Activated CD4-positive, CD25-positive, alpha-beta regulatory T cell treated with anti-CD3 and anti-CD28 coated beads, Interleukin-2, amount 50 U/mL, for 24 hours (primary cell): ENCODE measurements around the gene PRKG1.

Experiments used
- ATAC-seq, 2 donors: fragments of 150-1000 bp; cut with Tn5 transposase; one replicate each; pipeline ENCODE4 v1.10.0; 2021; ENCODE audit warnings: mild to moderate bottlenecking in 1 of 2, moderate library complexity in 1 of 2

The PRKG1 gene

DNA sequence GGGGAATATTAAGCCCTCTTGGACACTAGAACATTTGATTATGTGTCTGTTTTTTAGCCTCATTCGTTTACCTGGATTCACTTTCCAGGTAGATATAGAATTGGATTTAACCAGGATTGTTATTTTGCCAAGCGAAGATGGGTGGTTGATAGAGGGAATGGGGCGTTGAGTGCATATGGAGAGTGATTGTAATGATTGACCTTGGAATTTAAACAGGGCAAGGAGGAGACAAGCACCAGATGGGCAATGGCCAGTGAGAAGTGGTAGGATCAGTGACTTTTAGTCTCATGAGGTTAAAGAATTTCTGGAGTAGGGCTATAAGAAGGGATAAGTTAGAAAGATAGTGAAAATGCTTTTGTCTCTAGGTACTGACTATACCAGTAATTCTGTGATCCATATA, 836.3 kb downstream of the PRKG1 start:
- ATAC-seq, result no peak

DNA sequence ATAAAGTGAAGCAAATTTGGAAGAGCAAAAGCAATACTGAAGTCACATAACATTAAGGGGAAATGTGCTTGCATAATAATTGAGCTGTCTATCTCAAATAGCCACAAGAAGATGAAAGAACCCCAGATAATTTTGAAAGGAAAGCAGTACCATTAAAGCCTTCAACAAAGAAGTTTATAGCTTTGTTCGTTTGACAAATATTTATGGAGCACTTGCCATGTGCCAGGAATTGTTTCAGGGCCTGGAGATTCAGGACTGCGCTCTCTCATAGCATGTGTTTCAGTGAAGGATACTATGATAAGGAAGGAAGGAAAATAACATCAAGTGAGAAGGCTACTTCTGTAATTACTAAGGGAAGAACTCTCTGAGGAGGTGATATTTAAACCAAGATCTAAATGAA, 837.4 kb downstream of the PRKG1 start:
- no peak for ATAC-seq

DNA sequence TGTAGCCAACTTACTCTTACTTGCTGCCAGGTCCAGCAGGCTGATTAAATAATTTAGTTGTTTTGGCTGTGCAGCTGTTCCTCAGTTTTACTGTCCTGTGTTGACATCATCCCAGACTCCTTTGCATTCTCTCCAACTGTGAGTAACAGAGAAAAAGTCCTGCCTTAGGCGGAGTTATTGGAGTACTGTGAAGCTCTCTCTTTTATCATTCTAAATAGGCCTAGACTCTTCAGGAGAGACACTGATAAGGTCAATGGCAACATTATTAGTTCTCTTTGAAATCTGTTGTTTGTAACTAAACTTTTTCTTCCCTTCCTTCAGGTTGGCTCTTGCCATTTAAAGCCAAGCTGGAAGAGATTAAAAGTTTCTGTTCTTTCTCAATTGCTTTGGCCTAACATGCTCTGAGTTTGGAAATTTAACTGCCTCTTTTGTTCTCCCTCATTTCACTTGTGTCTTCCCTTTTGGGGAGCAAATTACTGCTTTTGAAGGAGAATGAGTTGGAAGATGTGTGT, 840.8 kb downstream of the PRKG1 start:
- no peak for ATAC-seq

DNA sequence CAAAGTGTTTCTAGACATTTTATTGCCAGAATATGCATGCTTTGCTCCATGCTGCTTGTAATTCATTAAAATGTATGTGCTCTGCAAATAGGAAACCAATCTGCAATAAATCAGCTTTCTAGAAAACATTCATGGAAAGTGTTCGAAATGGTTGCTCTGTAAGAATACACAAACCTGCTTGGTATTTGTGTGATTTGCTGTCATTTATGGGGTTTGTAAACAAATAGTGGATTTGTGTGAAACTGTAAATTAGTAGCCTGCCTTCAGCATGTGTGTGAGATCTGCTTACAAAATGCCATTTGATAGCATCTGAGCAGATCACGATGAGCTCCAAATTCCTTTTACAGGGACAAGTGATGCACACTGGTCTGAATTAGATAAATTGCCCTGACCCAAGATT, 844.2 kb downstream of the PRKG1 start:
- no peak for ATAC-seq

DNA sequence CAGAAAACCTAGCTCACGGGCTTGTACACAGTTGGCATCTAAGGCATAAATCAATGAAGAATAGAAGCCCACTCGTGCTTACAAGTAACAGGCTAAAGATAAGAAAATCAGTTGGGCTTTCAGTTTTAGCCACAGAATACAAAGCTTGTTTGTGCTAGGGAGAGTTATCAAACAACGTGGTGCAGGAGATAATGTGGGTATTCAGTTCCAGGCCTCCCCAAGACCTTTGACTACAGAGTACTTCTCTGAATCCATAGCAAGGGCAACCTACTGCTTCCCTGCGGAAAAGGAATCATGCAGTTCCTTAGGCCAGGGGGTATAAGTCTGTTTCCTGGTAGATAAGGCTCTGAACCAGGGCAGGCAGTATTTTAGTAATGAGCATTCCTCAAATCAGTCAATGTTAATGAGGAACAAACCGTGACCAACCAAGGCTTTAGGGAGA, 844.6 kb downstream of the PRKG1 start:
- ATAC-seq, result no peak

DNA sequence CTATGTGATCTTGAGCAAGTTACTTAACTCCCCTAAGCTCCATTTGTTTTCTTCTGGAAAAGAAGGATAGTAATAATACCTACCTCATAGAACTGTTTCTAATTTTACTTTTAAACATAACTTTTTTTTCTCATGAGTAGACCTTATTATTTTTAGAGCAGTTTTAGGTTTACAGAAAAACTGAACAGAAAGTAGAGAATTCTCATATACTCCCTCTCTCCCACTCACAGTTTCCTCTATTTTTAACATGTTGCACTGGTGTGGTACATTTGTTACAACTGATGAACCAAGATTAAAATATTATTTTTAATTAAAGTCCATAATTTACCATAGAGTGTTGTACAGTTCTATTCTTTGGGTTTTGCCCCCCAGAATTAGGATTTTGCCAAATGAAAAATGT, 846.4 kb downstream of the PRKG1 start:
- ATAC-seq, result no peak

DNA sequence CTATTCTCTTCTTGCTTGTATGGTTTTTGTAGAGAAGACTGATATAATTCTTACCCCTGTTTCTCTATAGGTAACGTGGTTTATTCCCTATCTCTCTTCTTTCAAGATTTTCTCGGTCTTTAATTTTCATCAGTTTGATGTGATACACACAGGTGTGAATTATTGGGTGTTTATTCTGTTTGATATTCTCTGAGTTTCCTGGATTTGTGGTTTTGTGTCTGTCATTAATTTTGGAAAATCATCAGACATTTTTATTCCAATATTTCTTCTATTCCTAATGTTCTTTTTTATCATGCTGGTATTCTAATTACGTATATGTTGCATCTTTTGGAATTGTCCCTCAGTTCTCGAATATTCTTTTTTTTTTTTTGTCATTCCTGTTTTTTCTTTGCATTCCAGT, 850.1 kb downstream of the PRKG1 start:
- no peak for ATAC-seq

DNA sequence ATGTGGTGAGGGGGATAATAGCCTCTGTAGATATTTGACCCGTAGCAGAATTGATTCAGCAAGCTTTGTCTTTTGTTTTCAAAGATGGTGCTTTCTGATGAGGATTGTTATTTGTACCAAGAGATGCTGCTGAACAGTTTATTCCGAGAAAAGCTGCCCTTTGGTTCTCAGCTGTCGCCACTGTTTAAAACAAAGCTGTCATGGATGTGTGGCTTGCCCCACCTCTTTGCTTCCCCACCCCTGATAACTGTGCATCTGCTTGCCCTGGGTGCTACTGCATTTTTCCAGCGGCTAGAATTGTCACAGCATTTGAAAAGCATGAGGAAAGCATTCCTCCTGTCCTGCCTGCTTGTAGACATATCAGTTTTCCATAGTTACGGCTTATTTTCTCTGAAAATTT, 852.0 kb downstream of the PRKG1 start:
- no peak for ATAC-seq

DNA sequence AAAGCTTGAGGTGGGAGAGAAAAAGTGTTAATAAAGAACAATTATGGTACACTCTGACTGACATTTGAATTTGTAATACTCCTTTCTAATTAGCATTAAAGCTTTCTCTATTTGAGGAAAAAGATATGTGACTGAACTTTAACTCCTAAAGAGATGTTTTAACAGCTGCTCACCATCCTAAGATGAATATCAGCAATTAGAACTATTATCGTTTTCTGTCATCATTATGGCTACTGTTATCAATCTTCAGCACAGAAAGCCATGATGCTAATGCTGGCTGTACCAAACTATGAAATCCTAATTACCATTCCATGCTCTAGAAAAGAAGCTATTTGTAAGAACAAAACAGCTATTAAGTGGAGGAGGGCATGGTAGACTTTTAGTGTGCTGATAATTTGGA, 853.9 kb downstream of the PRKG1 start:
- no peak for ATAC-seq

DNA sequence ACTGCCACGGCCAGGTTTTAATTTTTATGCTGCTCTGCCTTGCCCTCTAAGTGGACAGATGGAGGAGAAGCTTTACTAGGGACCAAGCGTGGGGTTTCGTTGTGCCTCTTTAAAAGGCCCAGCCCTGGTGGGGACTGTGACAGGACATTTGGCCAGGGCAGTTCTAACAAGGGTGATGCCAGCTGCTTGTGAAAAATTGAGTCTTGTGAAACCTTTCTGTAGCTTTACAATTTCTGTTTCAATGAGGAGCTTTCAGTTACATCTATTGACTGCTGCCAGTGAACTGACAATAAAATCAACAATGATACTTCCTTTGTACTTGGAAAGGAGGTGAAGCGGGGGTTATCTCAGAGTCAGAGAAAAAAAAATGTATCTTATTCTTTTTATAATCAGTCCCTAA, 858.2 kb downstream of the PRKG1 start:
- no peak for ATAC-seq

DNA sequence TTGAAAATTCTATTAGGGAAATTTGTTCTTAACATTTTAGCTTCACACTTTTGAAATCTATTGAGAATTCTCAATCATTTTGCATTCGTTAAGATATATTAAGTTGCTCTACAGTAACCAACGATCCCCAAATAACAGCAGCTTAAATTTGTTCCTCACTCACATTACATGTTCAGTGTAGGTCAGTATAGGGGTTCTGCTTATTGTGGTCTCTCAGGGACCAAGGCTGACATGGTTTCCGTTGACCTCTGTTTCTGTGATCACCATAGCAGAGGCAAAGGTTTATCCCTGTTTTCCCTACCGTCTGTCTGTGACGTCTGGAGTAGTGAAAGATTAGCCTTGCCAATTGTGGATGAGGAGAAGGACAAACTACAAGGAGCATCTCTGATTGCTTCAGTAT, 860.1 kb downstream of the PRKG1 start:
- ATAC-seq, result no peak

DNA sequence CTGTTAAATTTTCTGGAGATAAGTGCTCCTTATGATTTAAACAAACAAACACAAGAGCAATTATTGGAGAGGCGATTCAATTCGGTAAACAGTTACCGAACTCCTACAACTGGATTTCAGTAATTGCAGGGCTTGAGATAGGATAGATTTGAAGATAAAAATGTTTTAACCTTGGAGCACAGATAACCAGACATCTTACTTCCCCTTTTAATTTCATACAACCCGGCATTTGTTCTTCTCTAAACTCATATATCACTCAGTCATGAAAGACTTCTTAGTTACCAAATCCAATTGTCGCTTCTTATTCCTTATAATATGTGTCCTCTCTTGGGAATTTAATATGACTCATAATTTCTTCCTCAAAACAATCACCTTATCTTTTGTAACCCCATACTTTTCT, 861.1 kb downstream of the PRKG1 start:
- no peak for ATAC-seq

DNA sequence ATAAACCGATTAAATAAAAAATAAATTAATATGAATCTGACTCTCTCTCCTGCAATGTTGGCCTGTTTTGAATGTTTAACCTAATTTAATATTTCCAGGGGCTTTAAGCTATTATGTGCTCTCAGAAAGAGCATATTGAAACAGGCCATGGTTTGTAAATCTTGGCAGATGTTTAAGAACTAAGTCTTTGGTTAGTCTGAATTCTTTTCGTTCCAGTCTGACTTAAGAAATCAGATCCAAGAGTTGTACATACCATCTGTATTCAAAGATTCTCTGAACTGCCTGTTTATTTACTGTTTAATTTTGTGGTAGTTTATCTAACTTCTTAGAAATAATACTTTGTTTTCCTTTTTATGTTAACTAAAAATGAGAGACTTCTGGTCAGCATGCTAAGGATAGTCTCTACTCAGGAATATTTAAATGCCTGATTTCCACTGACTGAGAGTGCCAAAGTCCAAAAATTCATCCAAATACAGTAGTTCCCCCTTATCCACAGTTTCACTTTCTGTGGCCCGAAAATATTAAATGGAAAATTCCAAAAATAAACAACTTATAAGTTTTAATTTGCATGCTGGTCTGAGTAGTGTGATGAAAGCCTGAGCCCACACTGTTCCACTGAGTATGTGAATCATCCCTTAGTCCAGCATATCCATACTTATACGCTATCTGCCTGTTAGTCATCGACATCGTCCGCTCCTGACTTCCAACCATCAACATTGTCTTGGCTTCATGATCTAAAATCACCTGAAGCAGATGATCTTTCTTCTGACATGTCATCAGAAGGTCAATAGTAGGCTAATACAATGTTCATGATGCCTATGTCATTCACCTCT, 863.2 kb downstream of the PRKG1 start:
- ATAC-seq, result no peak

DNA sequence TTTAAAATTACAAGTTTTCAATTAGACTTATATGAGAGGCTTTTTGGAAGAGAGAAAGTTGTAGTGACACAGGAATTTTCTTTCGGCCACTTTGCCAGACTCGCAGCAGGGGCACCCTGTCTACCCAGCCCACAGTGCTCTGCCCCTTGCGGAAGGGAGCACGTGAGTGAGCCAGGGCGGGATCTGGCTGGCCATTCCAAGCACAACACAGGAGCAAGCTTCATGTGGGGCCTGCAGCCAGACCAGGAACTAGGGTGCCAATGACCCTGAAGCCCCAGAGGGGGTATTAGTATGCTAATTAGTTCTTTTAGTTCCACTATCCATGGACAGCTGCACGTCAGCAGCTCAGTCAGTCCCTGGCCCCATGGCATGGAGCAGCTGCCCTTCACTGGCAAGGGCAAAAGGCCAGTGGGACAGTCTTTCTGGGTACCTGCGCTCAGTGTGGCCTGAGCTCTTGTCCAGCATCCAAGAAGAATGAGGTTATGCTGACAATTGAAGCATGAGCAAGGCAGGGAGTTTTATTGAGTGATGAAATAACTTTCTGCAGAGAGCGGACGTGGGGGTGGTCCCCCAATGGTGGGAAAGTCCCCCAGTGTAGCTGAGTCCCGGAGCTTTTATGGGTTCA, 876.2 kb downstream of the PRKG1 start:
- peak in 1 of 2 donors; percentile 17 for ATAC-seq

DNA sequence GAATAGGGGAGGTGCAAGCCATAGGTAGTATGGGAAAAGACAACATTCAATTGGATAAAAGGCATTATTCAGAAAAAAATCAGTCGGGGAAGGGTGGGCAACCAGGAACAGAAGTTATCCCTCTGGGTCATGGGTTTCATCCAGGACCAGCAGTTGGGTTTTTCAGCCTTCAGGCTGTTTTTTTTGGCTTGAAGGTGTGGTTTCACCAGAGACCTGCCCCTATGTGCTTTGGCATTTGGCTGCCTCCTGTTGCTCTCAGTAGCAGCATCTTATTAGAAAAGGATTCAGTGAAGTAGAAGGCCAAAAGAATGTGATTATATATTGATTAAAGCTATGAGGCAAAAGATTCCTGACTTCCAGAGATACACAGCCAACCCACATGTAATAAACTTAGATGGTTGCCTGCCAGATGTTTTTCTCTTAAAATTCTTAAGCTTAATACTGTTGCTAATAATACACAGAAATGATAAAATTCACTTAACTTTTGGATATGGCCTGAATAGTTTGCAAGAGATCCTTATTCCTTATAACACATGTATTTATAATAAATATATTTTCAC, 876.8 kb downstream of the PRKG1 start:
- ATAC-seq, result no peak

DNA sequence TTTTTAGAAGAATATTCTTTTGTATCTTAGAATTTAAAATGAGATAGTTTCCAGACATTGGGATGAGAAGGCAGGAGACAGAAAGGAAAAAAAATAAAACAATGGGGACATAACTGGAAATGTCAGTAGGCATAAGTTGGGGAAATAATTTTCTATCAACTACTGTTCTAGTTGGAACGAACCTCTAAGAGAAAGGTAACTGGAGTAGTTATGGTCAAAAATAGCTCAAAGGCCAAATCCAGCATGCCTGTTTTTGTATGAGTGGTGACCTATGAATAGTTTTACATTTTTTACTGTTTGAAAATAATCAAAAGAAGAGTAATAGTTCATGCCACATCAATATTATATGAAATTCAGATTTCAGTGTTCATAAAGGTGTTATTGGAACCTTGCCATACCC, 877.3 kb downstream of the PRKG1 start:
- no peak for ATAC-seq

DNA sequence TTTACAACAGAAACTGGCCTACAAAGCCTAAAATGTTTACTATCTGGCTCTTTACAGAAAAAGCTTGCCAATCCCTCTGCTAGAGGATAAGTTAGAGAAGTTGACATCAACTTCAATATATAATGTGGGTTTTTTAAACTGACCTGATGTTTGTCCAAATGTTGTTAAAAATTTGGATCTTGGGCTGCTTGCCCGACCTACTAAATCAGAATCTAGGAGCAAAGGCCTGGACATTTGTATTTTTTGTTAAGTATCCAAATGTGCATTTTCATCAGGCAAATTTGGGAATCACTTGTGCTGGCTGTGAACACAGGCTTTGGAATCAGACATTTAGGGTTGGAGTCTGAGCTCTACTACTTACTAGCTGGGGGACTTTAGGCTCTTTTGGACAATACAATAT, 877.8 kb downstream of the PRKG1 start:
- no peak for ATAC-seq

DNA sequence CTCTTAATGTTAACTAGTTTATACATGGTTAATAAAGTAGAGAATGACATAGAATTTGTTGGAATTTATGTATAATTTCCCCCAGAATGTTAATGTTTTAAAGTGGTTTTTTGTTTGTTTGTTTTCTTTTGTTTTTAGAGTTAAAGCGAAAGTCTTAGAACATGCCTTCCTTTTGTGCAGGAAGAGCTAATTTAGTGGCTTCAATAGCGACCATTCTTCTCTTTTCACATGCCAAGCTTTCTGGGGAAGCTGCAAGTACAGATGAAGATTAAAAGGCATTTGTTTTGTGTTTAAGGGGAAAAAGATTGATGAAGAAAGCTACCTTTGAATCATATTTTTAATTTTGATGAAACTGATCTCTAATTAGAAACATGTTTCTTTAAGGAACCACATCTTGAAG, 881.4 kb downstream of the PRKG1 start:
- ATAC-seq, result no peak

DNA sequence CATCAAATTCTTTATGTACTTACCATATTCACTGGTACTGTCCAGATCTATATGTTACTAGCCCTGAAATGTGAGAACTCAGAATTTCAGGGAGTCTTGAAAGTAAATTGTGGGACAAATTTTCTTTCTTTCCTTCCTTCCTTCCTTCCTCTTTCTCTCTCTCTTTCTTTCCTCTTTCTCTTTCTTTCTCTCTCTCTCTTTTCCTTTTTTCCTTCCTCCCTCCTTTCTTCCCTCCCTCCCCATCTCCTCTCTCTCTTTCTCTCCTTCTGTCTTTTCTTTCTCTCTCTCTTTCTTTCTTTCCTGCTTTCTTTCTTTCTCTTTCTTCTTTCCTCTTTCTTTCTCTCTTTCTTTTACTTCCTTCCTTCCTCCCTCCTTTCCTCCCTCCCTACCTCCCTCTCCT, 882.5 kb downstream of the PRKG1 start:
- no peak for ATAC-seq

DNA sequence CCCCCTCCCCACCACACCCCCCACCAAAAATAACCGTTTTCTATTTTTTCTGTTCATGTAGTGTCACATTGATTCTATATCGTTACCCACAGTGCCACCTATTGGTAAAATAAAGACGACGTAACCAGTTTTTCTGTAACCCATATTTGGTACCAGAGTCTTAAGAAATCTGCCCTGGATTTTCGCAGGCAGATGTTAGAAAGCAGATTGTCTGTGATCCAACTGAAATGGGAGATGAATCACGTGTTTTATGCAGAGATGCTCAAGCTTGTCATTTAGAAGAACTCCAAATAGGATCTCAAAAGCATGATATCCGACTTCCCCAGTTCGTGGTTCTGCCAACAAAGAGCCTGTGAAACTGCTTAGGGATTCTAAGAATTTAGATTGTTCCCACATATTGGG, 886.2 kb downstream of the PRKG1 start:
- ATAC-seq, result no peak

DNA sequence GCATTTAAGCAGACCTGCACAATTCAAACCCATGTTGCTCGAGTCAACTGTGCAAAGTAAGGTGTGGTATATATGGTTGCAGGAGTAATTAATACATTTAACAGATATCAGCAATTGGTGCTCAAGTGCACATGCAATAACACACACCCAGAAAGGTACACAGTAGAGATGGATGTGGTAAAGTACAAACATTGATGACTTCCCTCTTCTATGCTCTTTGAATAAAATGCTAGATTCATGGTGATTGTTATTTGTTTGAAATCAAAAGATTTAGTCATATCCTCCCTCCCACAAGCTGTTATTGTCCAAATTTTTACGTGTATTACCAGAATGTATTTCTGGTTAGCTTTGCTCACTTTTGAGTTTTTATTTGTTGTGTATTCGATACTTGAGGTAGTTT, 887.1 kb downstream of the PRKG1 start:
- no peak for ATAC-seq

DNA sequence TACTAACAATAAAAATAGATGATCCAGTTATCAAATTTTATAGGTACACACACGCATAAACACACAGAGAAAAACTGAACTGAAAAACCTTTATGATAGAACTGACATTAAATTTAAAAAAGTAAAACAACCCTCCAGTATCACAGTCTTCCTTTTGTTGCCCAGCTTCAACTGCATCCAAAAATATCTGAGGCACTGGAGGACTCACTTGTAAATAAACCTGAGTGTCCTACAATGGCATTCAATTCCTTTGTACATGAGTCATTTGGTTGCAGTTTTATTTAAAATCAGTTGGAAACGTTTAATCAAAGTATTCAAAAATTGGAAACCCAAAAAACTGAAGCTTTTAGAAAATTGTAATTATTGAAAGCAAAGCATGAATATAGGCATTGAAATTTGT, 890.3 kb downstream of the PRKG1 start:
- ATAC-seq, result no peak

DNA sequence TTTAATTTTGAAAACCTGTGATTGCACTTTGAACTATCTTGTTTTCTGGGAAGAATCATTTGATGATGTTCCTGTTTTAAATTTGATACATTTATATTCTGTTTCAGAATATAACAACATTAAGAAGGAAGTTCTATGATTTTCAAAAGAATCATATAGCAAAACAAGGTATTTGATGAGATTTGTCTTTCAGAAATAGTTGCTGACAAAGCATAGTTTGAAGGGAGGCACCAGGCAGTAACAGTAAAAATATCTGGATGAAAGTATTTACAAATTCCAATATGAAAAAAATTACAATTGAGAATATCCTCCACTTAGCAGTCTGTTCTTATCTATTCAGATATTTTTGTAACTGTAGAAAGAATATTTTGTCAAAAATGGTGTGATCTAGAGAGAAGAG, 891.2 kb downstream of the PRKG1 start:
- no peak for ATAC-seq

DNA sequence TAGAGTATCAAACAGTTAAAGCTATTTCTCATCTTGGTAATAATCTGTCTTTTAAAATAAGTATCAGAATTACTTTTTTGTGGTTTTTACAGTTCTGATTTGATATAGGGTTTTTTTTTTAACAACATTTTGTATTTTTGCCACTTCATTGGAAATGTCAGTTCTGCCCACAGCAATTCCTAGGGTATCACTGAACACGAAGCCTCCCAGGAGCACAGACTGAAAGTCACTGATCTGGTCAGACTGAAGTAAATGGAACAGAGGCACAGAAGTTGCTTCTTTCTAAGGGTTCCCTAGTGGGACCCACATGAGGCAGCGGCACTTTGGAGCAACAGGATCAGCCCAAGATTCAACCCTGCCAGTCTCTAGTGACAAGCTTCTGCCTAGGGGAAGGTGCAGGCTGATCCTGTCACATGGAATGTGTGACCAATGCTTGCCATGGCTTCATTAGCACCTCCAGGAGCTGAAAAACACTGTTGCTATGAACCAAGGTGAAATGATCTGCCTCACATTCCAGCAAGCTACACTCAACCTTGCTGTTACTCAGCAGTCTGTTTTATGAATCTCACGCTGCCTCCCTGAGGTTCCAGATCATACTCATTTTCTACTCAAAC, 898.6 kb downstream of the PRKG1 start:
- ATAC-seq, result no peak
